Fibroblast of skin of back (primary cell): ENCODE measurements around the gene PHETA2.
"Not testable (repeated sequence)": the region's sequence is repeated elsewhere in the genome, so short reads cannot be mapped to it uniquely, and the experiment has no call there.

Source experiments
- DNase-seq: peaks from one replicate; pipeline ENCODE4 v3.0.0-alpha.2; 2013

Gene PHETA2

DNA sequence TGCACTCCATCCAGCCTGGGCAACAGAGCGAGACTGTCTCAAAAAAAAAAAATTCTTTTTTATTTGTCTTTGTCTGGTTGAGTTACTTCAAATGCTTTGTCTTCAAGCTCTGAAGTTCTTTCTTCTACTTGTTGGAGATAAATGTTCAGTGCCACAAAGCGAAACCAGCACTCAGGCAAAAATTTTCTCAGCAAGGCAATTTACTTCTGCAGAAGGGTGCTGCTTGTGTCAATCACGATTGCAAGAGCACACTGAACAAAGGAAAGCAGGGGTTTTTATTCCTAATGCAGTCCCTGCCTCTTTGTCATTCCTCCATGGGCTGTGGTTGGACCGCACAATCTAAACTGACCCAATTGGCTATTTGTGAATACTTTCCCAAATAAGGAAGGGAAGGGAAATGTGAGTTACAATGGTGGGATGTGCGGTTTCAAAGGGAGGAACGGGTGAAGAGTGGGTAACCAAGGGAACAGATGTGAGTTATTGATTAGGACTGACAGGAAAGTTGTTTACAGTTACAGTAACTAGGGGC, 30.3 kb downstream of the PHETA2 start:
- not testable (repeated sequence) for DNase-seq

DNA sequence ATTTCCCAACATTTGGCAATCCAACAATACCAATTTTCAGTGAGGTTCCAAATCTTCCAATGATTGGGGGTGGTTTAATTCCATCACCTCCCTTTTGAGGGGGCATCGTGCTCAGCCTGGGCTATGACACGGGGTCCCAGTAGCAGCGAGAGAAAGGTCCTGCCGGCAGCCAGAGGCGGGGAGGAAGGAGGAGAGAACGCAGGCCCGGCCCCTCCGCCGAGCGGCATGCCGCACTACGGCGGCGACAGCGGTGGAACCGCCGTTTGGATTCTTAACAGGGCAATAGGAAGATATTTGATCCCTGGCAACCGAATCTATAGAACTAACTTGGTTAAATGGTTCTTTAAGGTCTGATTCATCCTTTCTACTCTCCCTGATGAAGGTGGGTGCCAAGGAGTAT, 34.8 kb downstream of the PHETA2 start:
- DNase-seq: no peak

DNA sequence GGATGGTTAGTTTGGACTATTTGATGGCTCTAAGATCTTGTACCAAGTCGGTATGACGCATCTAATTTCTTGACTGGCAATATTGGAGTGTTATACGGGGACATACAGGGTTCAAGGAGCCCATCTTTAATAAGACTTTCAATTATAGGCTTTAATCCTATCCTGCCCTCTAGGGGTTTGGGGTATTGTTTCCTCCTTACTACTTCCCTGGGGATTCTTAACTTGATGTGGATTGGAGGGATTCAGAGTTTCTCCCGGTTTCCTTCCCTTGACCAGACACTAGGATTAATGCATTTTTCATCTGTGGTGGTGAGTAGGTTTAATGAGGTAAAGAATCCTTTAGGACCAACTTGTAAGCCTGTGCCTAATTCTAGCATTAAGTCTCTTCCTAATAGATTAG, 37.8 kb downstream of the PHETA2 start:
- DNase-seq: no peak

DNA sequence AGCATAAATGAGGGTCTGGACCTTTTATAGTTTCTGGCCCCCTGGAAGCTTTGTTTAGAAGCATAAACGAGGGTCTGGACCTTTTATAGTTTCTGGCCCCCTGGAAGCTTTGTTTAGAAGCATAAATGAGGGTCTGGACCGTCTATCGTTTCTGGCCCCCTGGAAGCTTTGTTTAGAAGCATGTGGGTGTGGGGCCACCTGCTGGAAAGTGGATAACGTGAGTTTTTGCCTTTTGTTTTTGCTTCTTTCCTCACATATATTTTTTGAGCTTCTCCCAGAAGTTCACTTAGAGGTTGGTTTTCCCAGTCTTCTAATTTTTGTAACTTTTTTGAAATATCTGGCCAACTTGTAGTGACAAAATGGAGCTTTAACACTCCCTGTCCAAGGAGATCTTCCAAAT, 38.7 kb downstream of the PHETA2 start:
- DNase-seq: not testable (repeated sequence)

DNA sequence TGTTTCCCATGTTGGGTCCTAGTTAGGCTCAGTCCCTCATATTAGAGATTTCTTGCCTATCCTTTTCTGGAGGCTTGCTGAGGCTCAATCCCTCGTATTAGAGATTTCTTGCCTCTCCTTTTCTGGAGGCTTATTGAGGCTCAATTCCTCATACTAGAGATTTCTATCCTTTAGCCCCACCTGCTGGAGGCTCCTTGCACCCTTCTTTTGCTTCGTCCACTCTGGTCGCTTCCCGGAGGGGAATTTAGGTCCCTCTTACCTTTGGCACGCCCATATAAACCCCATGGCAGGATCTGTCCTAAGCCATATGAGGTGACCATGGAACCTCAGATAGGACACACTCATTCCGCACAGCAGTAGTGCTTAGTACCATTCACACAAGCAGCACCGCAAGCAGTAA, 40.7 kb downstream of the PHETA2 start:
- peak; percentile 5 for DNase-seq

DNA sequence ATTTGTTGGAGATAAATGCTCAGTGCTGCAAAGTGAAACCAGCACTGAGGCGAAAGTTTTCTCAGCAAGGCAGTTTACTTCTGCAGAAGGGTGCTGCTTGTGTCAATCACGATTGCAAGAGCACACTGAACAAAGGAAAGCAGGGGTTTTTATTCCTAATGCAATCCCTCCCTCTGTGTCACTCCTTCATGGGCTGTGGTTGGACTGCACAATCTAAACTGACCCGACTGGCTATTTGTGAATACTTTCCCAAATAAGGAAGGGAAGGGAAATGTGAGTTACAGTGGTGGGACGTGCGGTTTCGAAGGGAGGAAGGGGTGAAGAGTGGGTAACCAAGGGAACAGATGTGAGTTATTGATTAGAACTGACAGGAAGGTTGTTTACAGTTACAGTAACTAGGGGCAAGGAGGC, 41.4 kb downstream of the PHETA2 start:
- not testable (repeated sequence) for DNase-seq

DNA sequence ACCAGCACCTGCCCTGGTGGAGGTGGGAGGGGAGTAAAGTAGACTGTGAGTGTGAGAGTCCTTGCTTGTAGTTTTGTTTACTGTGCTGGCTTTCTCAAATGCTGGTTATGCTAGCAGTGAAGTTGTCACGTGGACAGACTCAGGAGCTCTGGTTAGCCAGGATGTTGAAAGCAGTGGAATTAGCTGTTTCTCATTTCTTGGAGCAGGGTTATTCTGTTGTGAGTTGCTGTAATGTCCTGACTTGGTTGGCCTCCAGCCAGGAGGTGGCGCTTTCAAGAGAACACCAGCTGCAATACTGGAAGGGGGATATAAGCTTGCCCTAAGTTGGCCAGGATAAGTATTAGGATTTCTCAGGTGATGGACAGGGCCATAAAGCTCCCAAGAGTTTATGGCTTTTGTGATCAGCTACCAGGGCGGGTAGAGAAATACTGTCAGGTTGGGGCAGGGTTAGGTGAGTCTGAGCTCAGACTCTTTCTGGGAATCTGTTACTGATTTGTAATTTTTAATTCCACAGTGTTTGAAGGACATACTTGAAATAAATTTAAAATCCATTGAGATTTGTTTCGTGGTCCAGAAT, 42.9 kb downstream of the PHETA2 start:
- no peak for DNase-seq

DNA sequence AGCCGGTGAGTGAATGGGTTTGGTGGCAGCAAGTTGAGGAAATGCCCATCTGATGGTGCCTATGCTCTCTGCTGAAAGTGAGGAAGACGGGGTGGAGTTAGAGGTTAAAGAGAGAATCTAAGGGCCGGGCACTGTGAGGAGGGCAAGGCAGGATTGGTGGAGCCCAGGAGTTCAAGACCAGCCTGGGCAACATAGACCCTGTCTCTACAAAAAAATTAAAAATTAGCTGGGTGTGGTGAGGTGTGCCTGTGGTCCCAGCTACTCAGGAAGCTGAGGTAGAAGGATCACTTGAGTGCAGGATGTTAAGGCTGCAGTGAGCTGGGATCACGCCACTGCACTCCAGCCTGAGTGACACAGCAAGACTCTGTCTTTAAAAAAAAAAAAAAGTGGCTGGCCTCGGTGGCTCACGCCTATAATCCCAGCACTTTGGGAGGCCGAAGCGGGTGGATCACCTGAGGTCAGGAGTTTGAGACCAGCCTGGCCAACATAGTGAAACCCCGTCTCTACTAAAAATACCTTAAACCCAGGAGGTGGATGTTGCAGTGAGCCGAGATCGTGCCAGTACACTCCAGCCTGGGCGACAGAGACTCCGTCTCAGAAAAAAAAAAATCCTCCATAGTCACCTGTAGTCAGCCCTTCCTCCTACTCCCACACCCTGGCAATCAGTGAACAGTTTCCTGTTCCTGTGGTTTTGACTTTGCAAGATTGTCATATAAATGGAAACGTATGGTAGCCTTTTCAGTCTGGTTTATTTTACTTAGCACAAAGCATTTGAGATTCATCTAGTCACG, 46.4 kb downstream of the PHETA2 start:
- not testable (repeated sequence) for DNase-seq

DNA sequence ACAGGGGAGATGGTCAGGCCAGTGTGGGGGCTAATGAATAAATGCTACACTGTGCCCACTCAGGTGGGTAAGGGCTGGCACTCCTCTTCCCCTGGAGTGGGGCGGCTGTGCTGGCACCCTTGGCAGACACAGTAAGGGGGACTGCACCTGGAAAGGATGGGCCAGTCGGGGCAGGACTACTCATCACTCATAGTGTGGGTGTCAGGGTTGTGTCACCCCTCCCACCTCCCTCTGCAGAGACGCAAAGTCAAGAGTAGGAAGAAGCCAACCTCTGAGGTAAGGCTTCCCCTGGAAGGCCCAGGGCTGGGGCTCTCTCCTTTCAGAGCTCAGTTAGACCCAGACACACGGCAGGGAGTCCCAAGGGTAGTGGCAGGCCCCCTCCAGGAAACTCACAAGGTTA, 49.5 kb downstream of the PHETA2 start:
- DNase-seq: not testable (repeated sequence)

DNA sequence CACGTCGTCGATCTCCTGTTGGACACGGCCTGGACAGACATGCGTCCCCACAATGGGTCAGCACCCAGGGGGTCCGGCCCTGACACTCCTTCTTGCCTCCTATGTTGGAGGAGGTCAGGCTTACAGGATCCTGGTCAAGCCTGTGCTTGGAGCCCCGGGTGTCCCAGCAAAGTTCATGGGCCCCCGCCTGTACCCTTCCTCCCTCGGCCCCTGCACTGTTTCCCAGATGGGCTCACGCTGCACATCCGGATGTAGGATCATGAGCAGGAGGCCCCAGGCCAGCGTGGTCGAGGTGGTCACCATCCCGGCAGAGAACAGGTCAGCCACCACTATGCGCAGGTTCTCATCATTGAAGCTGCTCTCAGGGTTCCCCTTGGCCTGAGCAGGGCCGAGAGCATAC, 53.6 kb downstream of the PHETA2 start:
- no peak for DNase-seq

DNA sequence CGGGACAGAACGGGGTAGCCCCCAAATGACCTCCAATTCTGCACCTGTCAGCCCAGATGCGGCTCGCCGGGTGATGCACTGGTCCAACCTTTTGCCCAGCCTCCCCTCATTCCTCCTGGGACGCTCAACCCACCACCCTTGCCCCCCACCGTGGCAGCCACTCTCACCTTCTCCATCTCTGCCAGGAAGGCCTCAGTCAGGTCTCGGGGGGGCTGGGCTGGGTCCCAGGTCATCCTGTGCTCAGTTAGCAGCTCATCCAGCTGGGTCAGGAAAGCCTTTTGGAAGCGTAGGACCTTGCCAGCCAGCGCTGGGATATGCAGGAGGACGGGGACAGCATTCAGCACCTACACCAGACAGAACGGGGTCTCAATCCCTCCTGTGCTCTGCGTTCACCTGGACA, 54.0 kb downstream of the PHETA2 start:
- DNase-seq: not testable (repeated sequence)
